ENCODE data around the gene FAM241B.

DNA sequence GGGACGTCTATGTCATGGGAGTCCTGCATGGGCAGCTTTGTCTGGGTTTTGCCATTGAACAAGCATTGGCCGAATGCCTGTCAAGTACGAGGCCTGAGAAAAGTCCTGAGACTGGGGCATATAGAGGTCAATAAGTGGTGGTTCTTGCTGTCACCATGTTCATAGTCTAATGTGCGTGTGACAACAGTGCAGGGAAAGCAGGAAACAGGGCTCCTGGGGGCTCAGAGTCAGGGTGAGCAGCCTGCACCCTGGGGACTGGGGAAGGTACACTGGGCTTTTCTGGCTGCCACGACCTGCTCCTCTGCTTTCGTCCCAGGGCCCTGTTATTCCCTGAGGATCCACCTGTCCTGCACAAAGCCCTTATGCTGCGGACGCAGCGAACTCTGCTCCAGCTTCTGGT lies 21.3 kb downstream of the FAM241B start:
- TF ChIP-seq, protein P1, sequence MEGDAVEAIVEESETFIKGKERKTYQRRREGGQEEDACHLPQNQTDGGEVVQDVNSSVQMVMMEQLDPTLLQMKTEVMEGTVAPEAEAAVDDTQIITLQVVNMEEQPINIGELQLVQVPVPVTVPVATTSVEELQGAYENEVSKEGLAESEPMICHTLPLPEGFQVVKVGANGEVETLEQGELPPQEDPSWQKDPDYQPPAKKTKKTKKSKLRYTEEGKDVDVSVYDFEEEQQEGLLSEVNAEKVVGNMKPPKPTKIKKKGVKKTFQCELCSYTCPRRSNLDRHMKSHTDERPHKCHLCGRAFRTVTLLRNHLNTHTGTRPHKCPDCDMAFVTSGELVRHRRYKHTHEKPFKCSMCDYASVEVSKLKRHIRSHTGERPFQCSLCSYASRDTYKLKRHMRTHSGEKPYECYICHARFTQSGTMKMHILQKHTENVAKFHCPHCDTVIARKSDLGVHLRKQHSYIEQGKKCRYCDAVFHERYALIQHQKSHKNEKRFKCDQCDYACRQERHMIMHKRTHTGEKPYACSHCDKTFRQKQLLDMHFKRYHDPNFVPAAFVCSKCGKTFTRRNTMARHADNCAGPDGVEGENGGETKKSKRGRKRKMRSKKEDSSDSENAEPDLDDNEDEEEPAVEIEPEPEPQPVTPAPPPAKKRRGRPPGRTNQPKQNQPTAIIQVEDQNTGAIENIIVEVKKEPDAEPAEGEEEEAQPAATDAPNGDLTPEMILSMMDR (IDR thresholded peaks at IDR 0.05 in 8 of 11, conservative IDR thresholded peaks at IDR 0.05 in 3 of 11): no peak
- TF ChIP-seq POLR2AphosphoS5 (IDR thresholded peaks at IDR 0.05): no peak

All from spleen (tissue), 7 donors.